SH-SY5Y (cell line): ENCODE measurements around the gene AFF1.

ENCODE experiments used
- GATA2 ChIP-seq: IDR thresholded peaks from 2 replicates; pipeline ENCODE4 v1.6.1; 2011; ENCODE audit warnings: mild to moderate bottlenecking, low read depth, low read length
- GATA3 ChIP-seq: IDR thresholded peaks from 2 replicates; pipeline ENCODE4 v1.6.1; 2011; ENCODE audit warnings: low read depth, mild to moderate bottlenecking, low read length, moderate library complexity

DNA sequence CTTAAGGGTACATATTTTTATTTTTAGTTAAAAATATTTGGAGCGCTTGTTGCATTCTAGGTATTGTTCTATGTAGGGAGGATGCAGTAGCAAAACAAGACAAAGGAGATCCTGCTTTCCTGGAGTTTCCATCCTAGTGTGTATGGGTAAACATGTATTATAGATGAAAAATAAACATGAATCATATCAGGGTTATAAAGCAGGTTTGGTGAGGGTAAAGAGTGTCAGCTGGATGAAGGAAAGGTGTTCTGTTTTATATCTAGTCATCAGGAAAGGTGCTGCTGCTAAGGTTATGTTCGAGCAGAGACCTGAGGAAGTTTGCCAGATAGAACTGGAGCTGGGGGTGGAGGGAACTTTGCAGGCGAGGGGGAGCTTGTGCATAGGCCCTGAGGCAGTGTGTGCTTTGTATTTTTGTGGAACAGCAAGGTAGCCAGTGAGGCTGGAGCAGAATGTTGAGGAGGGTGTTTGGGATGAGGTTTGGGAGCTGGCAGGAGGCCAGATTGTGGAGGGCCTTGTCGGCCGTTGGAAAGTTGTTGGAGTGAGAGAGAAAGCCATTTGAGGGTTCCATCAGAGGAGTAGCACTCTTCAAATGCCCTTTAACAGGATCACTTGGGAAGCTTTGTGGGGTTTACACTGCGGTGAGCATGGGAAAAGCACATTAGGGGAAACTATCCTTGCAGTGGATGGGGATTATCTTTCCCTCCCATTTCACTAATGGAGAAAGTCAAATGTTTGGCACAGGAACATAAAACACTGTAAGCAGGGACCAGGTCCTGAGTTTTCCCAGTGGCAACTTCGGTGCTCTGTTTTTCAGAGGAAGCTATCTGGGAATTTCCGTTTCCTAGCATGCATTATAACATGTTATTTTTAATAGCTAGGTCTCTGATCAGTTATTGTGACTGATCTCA, 35.9 kb downstream of the AFF1 start:
- TF ChIP-seq GATA2, result no peak
- TF ChIP-seq GATA3, result no peak
